PC-3 (cell line): ENCODE measurements around the gene RPS6KA1. TPM values are rescaled to one million over a fixed set of nuclear protein-coding genes. Genes with fewer than 3 reads are reported as not detected.

ENCODE experiments used
- ATAC-seq: fragments of 200-7000 bp; cut with Tn5 transposase; 2 replicates; pipeline ENCODE4 v1.9.1; 2020; ENCODE audit warnings: mild to moderate bottlenecking, moderate library complexity
- BruUV-seq: library from RNA; stranded (reverse); fragments of 400-500 nt; replicated peaks from 2 replicates; lab custom pipeline; 2021; lab: Mats Ljungman, UMichigan
- CTCF ChIA-PET: fragments of 300-600 bp; sonication (Branson Sonifier 250); formaldehyde crosslinking; loops from one replicate; lab custom pipeline; 2022; ENCODE audit warnings: antibody characterized with exemption; lab: Charles Lee
- POLR2A ChIA-PET: fragments of 300-600 bp; sonication (Branson Sonifier 250); formaldehyde crosslinking; loops from one replicate; lab custom pipeline; 2022; ENCODE audit warnings: antibody characterized with exemption; ENCODE audit not compliant: unreplicated experiment; lab: Charles Lee
- DNase-seq: peaks from one replicate; pipeline ENCODE4 v3.0.0-alpha.2; 2015
- H2AFZ ChIP-seq: fragments of 300-600 bp; sonication (generic); 2 replicates; pipeline ENCODE4 v1.6.0; 2016; ENCODE audit warnings: antibody characterized with exemption, low read length
- H3F3A ChIP-seq: fragments of 300-600 bp; sonication (generic); one replicate; pipeline ENCODE4 v1.6.0; 2017; ENCODE audit warnings: antibody characterized with exemption, low read length, control low read depth, mild to moderate bottlenecking; ENCODE audit not compliant: unreplicated experiment
- H3K27ac ChIP-seq: fragments of 300-600 bp; sonication (generic); 2 replicates; pipeline ENCODE4 v1.5.1; 2016; ENCODE audit warnings: mild to moderate bottlenecking, low read length
- H3K27me3 ChIP-seq: fragments of 300-600 bp; sonication (generic); 2 replicates; pipeline ENCODE4 v1.6.1; 2016; ENCODE audit warnings: low read length, mixed read lengths
- H3K36me3 ChIP-seq: fragments of 300-600 bp; sonication (generic); 2 replicates; pipeline ENCODE4 v1.6.1; 2016; ENCODE audit warnings: low read depth, mixed run types, low read length, mixed read lengths
- H3K4me1 ChIP-seq: fragments of 300-600 bp; sonication (generic); 2 replicates; pipeline ENCODE4 v1.5.1; 2016; ENCODE audit warnings: low read length; ENCODE audit not compliant: insufficient read depth
- H3K4me2 ChIP-seq: fragments of 300-600 bp; sonication (generic); 2 replicates; pipeline ENCODE4 v1.6.0; 2016; ENCODE audit warnings: low read length
- H3K4me3 ChIP-seq: fragments of 300-600 bp; sonication (generic); 2 replicates; pipeline ENCODE4 v1.5.1; 2016; ENCODE audit warnings: mild to moderate bottlenecking, low read length, mixed read lengths
- H3K79me2 ChIP-seq: fragments of 300-600 bp; sonication (generic); 2 replicates; pipeline ENCODE4 v1.6.1; 2017; ENCODE audit warnings: low read length, mixed read lengths
- H3K9ac ChIP-seq: fragments of 300-600 bp; sonication (generic); 2 replicates; pipeline ENCODE4 v1.6.0; 2016; ENCODE audit warnings: mild to moderate bottlenecking, low read length
- H3K9me2 ChIP-seq: fragments of 300-600 bp; sonication (generic); replicated peaks from 2 replicates; pipeline ENCODE4 v1.6.1; 2016; ENCODE audit warnings: mixed run types, low read length, mixed read lengths
- H3K9me3 ChIP-seq: fragments of 300-600 bp; sonication (generic); 2 replicates; pipeline ENCODE4 v1.6.1; 2016; ENCODE audit warnings: low read length, mixed read lengths
- H4K20me1 ChIP-seq: fragments of 300-600 bp; sonication (generic); 2 replicates; pipeline ENCODE4 v1.6.1; 2016; ENCODE audit warnings: low read length, mixed read lengths
- EZH2 ChIP-seq: fragments of 300-600 bp; sonication (generic); IDR thresholded peaks from one replicate; pipeline ENCODE4 v1.6.1; 2017; ENCODE audit warnings: antibody characterized with exemption, mild to moderate bottlenecking, low read length; ENCODE audit not compliant: unreplicated experiment
- EZH2phosphoT487 ChIP-seq: fragments of 300-600 bp; sonication (generic); IDR thresholded peaks from 2 replicates; pipeline ENCODE4 v1.6.1; 2018; ENCODE audit warnings: mild to moderate bottlenecking, antibody characterized with exemption, low read length, borderline replicate concordance
- intact Hi-C: fragments of 100-400 bp; cut with micrococcal nuclease; formaldehyde crosslinking; loops from 2 replicates; pipeline ENCODE4 v1.9.0; 2023
- total RNA-seq: library from RNA; depleted of rRNA; stranded (reverse); fragments of >200 nt; gene quantifications from 2 replicates; pipeline ENCODE4 v1.2.3, GENCODE V29; 2014
- TF ChIP-seq, protein P1 (sequence below): fragments of 300-600 bp; sonication (generic); conservative IDR thresholded peaks from 2 replicates; pipeline ENCODE4 v1.5.1; 2017; ENCODE audit warnings: antibody characterized with exemption, low read depth, mild to moderate bottlenecking, low read length

Gene RPS6KA1
- total RNA-seq, 1 experiment from 2014 or later, result 98.2 TPM

DNA sequence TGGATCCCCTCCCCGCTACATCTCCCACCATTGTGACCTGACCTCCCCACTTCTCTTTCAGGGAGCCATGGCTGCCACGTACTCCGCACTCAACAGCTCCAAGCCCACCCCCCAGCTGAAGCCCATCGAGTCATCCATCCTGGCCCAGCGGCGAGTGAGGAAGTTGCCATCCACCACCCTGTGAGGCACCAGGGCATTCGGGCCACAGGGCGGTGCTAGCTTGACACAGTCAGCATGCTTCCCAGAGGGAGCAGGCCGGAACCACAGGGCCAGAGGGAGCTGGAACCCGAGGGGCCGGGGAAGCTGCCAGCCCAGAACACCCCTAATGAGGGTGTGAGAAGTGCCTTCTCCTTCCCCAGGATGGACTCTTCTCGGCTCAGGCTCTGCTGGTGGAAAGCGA lies 44.5 kb downstream of the RPS6KA1 start:
- ATAC-seq (no peak), DNase-seq (no peak)
- TF ChIP-seq, protein P1, sequence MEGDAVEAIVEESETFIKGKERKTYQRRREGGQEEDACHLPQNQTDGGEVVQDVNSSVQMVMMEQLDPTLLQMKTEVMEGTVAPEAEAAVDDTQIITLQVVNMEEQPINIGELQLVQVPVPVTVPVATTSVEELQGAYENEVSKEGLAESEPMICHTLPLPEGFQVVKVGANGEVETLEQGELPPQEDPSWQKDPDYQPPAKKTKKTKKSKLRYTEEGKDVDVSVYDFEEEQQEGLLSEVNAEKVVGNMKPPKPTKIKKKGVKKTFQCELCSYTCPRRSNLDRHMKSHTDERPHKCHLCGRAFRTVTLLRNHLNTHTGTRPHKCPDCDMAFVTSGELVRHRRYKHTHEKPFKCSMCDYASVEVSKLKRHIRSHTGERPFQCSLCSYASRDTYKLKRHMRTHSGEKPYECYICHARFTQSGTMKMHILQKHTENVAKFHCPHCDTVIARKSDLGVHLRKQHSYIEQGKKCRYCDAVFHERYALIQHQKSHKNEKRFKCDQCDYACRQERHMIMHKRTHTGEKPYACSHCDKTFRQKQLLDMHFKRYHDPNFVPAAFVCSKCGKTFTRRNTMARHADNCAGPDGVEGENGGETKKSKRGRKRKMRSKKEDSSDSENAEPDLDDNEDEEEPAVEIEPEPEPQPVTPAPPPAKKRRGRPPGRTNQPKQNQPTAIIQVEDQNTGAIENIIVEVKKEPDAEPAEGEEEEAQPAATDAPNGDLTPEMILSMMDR, result no peak
- TF ChIP-seq EZH2 (no peak), EZH2phosphoT487 (no peak)
- CTCF ChIA-PET, result no interaction called here
- intact Hi-C loops, result no loop called here
- Histone ChIP-seq H2AFZ (no peak overlapping the region), H3K27me3 (no peaks in the 10 kb centered on the region), H3F3A (no peaks in the 10 kb centered on the region), H3K36me3 (peaks cover 36% of the 10 kb centered on the region), H3K79me2 (no peaks in the 10 kb centered on the region), H3K4me3 (no peak overlapping the region), H3K9me2 (no peaks in the 10 kb centered on the region), H3K4me2 (no peak overlapping the region), H3K27ac (no peak overlapping the region), H3K4me1 (no peaks in the 10 kb centered on the region), H3K9me3 (no peaks in the 10 kb centered on the region), H4K20me1 (no peaks in the 10 kb centered on the region), H3K9ac (no peak overlapping the region)
- POLR2A ChIA-PET, result no interaction called here
- no TSS peak for BruUV-seq

DNA sequence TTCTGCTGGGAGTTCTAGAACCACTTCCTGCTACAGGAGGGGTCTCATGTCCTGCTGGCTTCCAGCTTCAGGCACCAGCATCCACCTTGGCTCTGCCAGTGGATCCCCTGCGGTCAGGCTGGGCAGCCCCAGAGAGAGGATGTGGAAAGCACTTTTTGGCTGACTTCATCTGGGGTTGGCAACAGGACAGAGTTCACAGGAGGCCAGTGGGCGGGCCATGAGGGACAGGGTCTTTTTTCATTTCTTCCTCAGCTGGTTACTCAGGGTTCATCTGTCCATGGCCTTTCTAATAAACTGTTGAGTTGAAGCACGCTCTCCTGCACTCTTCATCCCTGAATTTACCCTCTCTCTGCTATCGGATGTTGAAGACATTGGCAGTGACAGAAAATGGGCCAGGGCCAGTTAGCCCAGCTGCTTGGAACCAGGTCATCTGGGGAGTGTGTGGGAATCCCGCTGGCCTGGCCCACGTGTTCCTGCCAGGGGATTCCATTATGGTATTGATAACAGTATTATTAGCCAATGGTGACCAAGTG lies 45.2 kb downstream of the RPS6KA1 start:
- CTCF ChIA-PET, result no interaction called here
- intact Hi-C loops, result no loop called here
- no peak for ATAC-seq

DNA sequence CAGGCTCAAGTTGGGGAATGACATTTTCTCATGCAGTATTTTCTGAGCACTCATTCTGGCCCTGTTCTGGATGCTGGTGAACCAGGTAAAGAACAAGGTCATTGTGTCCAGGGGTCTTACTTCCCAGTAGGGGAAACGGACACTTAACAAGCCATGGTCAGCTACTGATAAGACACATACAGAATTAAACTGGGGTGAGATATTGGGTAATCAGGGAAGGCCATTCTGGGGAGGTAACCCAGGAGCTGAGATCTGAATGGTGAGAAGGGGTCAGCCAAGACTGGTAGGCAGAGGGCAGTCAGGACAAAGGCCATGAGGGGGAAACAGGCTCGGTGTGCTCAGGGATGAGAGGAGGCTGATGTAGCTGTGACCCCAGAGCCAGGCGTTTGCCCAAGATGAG lies 45.8 kb downstream of the RPS6KA1 start:
- intact Hi-C loops, result no loop called here
- Histone ChIP-seq H3K27me3 (no peaks in the 10 kb centered on the region), H3F3A (no peaks in the 10 kb centered on the region), H3K9me2 (no peaks in the 10 kb centered on the region), H3K4me3 (no peak overlapping the region), H2AFZ (no peak overlapping the region), H3K79me2 (no peaks in the 10 kb centered on the region), H3K9ac (no peak overlapping the region), H3K4me2 (no peak overlapping the region), H4K20me1 (no peaks in the 10 kb centered on the region), H3K36me3 (peaks cover 35% of the 10 kb centered on the region), H3K27ac (no peak overlapping the region), H3K4me1 (no peaks in the 10 kb centered on the region), H3K9me3 (no peaks in the 10 kb centered on the region)
- TF ChIP-seq EZH2, result no peak
- TF ChIP-seq, protein P1, result no peak
- TF ChIP-seq EZH2phosphoT487, result no peak
- no peak for ATAC-seq
- CTCF ChIA-PET, result no interaction called here
- POLR2A ChIA-PET, result no interaction called here
- DNase-seq, result no peak
- no TSS peak for BruUV-seq

More for the DNA sequence above, 45.2 kb downstream of the RPS6KA1 start:
- DNase-seq, result no peak
- Histone ChIP-seq H3K4me2 (no peak overlapping the region), H3K9me3 (no peaks in the 10 kb centered on the region), H3K9ac (no peak overlapping the region), H3K9me2 (no peaks in the 10 kb centered on the region), H3F3A (no peaks in the 10 kb centered on the region), H3K4me3 (no peak overlapping the region), H2AFZ (no peak overlapping the region), H3K79me2 (no peaks in the 10 kb centered on the region), H3K27ac (no peak overlapping the region), H3K27me3 (no peaks in the 10 kb centered on the region), H3K4me1 (no peaks in the 10 kb centered on the region), H3K36me3 (peaks cover 36% of the 10 kb centered on the region), H4K20me1 (no peaks in the 10 kb centered on the region)
- no peak for TF ChIP-seq EZH2
- TF ChIP-seq, protein P1, result no peak
- TF ChIP-seq EZH2phosphoT487, result no peak
- POLR2A ChIA-PET, result no interaction called here
- BruUV-seq, result no TSS peak
